ELF-1 (cell line): ENCODE measurements around the gene LHX8.
"Not testable (repeated sequence)": the region's sequence is repeated elsewhere in the genome, so short reads cannot be mapped to it uniquely, and the experiment has no call there.

Source experiments
- DNase-seq: peaks from one replicate; pipeline ENCODE4 v3.0.0-alpha.2; 2016; ENCODE audit warnings: low read depth, low spot score

LHX8 gene

DNA sequence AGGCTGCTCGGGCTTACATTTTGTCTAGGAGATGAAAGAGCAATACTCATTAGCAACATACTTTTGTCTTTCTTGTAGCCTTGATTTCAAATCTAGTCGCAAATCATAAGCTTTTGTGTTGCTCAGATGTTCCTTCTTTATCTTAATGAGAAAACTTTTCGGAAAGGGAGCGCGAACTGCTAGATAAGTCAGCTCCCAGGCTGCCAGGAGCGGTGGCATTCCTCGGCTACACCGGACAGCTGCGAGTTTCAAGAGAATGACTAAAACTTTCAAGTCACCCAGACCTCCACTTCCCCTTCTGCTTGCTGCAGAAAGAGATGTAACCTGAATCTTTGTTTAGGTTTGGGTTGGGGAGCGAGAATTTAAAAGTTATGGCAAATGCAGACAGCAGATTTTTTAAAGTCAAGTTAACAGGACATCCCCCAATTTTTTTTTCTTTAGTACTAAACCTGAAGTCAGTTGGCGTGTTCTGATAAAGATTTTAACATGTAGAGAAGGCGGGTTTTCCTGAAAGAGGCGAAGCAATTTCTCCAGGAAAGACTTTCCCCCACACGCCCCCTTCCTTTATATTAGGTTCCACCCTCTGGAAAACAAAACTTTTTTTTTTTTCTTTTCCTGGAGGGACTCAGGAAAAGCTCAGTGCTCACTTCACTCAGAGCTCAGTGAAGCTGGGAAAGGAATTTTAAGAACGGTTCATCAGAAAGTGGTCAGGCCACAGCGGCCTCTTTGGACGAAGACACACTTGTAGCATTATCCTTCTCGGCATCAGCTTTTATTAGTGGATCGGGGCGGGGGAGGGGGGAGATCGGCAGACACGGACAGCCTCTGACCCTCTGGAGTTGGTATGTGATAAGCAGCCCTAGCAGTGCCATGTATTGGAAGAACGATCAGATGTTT is at the start of gene LHX8:
Gene LHX8 (plus strand): TSS at position 639 of the 897 bp plus-strand sequence. CDS start 2,227 bp downstream, outside the sequence.
- DNase-seq = peak; percentile 75

DNA sequence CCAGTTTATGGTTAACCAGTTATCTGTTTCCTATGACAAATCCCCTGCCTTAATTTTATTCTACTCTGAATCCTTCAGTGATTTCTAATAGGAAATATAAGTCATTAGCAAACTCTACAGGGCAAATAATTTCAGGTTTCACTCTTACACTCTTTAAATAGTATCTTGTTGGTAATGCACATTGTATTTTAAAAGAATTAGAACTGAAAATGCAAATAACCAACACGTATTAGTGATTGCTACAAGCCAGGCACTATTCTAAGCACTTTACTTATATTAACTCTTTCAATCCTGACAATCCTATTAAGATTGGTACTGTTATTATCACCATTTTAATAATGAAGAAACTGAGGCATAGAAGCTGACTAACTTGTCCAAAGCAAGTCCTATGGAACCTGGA is 48.3 kb upstream of the LHX8 start:
- no peak for DNase-seq

DNA sequence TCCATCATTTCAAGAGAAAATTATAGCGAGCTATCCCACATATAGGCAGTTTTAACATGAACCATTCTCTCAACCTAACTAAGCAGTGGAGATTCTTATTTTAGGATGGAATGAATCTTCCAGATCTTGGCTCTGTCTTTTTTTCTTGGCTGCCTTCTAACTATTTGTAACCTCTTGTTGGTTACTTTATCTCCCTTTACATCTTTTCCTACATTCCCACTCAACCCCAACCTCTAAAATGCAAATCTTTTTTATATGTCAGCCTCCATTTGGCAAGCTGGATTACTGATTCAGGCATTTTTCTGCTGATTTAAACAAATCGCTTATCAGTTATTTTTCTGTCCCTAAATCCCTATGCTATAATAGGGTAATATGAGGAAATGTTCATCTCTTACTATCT is 46.9 kb upstream of the LHX8 start:
- DNase-seq = no peak

DNA sequence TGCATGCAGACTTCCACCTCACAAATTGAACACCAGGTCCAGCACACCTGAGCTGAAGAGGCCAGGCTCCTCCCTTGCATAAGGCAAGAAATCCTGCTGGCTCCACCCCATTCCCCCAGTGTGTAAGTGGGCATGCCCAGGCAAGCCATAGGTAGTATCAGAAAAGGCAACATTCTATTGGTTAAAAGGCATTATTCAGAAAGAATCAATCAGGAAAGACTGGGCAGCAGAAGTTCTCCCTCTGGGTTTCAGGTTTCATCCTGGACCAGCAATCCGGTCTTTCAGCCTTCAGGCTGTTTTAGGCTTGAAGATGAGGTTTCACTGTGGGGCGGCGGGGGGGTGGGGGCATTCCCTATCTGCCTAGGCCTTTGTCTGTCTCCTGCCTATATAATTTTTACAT is 42.0 kb upstream of the LHX8 start:
- peak; percentile 87 for DNase-seq

DNA sequence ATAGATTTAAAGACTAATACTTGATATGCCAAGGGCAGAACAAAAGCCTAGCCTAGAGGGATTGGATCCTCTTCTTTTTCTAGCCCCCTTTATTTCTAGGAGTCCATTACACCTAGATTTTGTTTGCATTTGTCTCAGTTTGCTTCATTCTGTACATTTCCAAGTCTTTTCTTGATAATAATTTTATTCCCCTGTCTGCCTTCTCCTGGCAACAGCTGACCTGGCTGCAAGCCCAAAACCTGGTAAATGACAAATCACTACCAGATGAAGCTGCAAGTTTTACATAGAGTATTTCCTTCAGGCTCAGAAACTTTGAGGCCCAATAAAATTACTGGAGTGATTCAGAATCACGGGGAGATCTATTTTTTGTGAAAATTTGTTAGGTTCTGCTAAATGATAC is 36.5 kb upstream of the LHX8 start:
- no peak for DNase-seq

DNA sequence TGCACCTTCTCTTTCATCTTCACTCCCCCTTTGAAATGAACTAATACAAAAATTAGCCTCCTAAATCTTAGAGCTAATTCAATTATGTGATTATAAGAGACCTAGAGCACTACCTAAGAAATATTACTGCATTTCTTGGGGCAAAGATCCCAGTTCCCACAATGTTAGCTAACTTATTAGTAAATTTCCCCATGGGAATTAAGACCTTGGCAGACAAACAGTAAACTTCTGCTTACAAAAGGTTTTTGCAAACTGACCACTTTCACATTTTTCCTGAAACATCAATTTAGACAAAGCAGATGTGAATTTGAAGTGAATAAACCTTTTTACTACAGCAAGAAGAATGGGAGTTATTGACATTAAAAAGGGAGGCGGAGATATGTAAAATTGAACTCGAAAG is 34.6 kb upstream of the LHX8 start:
- DNase-seq = no peak

DNA sequence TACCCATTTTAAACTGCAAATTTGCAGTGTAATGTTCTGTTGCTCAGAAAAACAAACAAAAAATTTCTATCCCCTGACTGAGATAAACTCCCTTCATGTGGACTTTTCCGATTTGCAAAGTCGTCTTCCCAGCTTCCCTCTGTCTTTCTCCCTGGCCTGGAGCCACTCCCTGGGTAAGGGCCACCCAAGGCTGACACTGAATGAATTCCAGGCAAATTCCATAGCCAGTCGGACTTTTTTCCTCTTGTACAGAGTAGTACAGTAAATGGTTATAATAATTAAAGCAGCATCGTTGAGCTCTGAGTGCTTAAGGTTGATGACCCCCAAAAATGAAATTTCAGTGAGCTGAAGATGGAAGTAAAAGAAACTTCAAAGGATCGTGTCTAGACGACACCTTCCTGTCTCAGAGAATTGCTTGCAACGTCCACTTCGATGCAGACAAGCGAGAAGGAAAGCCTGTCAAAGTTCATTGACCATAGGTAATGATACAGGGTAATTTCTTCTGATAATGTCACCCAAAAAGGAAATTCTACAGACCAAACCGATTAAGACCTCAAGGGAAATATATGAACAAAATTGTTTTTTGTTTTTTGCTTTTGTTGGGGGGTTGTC is 33.6 kb upstream of the LHX8 start:
- DNase-seq = peak; percentile 38

DNA sequence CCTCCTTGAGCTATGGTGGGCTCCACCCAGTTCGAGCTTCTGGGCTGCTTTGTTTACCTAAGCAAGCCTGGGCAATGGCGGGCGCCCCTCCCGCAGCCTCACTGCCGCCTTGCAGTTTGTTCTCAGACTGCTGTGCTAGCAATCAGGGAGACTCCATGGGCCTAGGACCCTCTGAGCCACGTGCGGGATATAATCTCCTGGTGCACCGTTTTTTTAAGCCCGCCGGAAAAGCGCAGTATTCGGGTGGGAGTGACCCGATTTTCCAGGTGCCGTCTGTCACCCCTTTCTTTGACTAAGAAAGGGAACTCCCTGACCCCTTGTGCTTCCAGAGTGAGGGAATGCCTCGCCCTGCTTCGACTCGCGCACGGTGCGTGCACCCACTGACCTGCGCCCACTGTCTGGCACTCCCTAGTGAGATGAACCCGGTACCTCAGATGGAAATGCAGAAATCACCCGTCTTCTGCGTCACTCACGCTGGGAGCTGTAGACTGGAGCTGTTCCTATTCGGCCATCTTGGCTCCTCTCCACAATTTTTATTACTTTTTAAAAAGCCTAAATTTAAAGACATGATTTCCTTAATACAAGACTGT is 21.7 kb upstream of the LHX8 start:
- DNase-seq = not testable (repeated sequence)

DNA sequence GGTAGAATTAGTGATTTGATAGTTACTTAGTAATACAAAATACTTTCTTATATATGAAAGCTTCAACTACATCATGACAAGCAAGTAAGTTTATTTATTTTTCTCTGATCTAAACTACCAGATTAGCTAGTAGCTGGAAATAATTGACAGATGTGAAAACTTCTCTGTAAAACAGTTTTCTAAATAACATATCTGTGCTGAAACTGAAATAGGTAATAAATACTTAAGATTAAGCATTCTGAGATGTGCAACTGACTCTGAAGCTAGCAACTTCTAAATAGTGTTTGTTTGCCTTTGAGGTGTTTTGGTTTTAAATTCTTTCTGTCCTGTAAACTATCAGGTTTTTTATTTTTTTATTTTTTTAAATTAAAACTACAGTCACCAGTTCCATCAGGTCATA is 18.5 kb upstream of the LHX8 start:
- no peak for DNase-seq

DNA sequence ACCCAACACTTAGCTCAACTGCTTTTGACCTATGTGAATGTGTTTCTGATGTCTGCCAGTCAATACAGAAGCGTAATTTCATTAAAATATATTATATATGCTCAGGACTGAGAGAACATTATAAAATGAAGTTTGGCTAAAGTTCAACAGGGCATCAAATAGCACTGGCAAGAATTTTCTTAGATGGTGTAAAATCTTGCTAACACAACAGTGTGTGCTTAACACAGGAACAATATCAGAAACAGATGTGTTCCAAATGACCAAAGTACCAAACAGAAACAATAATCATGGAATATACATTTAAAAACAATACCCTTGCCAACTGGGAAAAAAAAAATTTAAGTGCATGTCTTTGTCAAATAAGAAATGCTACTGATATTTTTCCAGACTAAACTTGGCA is 10.4 kb upstream of the LHX8 start:
- DNase-seq = no peak

DNA sequence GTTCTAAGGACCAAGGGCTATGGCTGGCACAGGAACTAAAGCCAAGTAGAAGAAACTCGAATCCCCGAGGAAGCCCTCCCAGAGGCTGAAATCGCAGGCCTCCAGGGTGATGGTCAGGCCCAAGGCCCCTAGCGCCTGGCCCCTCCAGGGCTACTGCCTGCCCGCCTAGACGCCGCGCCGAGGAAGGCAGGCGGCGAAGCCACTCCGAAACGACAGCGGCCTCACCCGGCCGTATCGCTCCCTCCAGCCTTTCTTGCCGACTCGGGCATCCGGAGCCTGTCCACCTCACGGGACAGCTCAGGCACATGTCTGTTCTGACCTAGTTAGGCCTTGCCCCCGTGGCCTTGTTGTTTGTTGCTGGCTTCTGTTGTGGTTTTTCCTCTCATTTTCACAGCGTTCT is 9.7 kb upstream of the LHX8 start:
- peak; percentile 27 for DNase-seq

DNA sequence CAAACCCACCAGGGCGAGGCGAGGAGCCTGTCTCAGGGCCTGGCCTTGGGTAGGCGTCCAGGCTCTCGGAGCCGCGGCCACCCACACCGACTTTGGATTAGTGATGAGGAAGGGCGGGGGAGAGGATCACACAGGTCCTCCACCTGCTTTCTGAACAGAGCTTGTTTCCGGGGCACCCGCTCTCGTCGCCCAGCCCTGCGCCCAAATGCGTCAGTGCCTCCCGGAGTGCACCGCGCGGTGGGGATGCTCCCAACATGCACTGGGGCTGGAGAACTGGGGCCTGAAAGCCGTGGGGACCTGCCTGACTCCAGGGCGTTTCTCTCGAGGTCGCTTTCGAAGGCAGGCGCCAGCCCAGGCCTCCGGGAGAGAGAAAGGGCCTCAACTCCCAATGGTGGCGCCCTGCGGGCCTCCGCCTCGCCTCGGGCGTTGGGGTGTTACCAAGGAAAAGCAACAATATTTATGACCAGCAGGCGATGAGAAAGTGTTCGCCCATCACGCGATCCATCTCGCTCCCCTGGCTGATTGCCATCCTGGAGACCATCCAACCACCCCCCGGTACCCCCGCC is 8.9 kb upstream of the LHX8 start:
- no peak for DNase-seq

DNA sequence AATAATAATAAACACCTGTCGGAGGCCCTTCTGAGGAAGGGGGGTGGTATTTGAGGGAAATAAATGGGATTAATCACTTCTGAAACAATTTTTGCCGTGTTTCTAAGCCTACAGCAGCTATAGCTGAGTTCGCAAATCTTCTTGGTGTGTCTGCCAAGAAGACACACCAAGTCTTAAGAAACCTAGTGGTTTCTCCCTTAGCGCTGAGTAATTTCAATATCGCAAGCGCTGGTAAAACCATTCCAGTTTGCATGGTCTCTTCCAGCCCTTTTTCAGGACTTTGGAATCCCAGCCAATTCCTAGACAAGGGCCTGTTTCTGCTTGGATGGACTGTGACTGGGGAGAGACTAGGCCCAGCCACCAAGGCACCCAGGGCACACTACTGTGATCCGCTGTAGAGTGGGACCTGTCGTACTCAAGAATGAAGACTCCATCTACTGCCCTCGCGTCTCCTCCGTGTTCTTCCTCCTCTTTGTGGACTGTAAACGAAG is 7.5 kb upstream of the LHX8 start:
- DNase-seq = no peak

DNA sequence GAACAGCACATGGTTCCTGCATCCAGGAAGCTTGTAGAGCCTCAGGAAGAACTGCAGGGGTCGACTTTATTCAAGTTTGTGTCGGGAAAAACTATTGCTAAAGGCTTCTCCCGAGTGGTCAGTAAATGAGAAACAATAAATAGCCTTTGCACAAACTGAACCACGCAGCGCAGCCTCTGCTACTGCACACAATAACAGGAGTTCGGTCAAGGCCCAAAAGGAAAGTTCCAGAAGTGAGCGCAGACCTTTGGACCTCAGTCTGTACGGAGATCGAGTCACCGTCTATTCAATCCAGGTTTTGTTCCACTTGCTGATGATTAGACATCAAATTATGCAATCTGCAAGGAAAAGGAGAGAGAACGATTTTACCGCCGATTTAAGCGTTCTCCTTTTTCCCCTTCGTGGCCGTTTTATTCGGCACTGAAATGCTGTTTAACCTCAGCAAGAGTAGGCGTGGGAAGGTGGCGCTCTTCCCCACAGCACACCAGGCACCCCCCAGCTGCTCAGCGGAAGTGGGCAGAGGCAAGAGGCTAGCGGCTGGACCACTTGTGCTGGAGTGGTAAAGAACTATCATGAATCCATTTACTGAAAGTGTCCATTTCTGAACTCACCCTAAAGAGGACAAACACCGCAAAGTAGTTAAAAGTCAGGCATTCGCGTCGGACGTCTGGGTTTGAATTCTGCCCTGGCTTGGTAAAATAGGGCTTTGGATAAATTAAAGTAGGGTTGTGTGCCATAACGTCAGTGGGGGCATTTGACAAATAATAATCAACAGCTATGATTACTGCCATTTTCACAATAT is 6.1 kb upstream of the LHX8 start:
- no peak for DNase-seq

DNA sequence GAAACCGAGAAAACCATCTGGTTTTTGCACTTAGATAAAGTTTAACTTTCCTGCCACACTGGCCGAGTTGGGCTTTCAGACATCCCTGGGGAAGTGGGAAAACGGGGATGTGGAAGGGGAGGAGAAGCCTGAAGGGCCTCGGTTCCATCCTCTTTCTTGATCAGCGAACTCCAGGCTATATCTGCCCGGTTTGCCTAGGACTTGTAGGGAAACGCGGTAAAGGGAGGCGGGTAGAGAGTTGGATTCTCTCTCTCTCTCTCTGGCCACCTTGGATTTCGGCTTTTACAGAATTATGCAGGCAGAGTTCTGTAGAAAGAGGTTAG is 4.6 kb upstream of the LHX8 start:
- peak; percentile 13 for DNase-seq

DNA sequence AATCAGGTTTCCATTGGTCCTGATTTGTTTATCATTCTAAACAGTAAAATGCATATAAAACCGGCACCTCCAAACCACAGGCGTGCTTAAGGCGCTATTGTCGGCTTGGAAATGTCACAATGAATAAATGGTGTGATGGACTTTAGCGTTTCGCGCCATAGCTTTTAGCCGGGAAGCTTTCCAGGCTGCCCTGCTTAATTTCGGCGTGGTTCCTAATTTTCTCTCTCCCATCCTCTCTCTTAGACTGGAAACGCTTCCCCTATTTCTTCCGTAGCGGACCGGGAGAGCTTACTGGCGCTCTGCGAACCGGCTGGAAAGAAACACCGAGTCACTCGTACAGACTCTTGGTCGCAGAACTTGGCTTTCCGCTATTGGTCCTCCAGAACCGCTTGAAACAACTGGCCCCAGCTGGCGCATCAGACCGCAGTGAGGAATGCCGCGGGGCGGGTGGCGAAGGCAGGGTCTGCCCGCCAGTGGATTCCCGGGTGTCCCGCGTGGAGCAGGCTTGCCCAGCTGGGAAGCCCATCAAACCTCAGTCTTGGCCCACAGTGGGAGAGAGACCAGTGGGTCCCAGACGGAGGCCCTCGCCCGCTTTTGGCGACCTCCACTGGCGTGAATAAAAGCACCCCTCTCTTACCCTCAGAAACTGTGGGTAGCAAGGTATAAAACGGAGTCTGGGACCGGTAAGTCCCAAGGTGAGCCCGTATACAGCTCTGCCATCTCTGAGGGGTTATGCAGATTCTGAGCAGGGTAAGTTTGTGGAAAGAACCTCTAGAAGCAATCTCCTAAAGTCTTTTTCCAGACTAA is 4.0 kb upstream of the LHX8 start:
- DNase-seq = peak; percentile 57

DNA sequence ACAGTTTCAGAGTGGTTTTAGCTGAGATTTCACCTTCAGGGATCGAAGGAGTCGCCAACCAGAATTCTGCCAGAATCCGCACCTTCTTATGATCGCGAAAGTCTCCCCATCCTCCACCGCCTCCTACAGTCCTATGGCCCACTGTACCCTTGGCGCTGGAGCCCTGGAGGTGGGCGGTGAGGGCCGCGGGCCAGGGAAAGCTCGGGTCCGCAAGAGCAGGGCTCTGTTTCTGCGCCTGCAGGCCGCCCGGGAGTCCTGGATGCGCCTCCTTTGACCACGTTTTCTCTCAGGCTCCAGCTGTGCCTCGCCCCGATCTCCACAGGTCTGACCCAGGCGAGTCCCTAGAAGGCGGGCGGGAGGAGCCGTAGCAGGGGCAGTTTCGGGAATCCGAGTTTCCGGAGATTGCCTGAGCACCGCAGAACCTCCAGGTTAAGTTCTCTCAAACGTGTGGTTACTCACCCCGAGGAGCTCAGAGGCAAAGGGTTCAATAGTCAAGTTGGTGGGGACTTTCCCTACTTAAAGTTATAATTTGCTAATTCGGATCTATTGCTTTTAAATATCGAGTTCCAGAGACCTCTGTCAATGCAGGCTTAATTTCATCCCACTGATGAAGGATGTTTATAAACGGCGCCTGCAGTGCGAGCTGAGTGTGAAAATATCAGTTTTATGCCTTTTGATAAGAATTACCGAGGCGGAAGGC is 3.2 kb upstream of the LHX8 start:
- DNase-seq = peak; percentile 68

DNA sequence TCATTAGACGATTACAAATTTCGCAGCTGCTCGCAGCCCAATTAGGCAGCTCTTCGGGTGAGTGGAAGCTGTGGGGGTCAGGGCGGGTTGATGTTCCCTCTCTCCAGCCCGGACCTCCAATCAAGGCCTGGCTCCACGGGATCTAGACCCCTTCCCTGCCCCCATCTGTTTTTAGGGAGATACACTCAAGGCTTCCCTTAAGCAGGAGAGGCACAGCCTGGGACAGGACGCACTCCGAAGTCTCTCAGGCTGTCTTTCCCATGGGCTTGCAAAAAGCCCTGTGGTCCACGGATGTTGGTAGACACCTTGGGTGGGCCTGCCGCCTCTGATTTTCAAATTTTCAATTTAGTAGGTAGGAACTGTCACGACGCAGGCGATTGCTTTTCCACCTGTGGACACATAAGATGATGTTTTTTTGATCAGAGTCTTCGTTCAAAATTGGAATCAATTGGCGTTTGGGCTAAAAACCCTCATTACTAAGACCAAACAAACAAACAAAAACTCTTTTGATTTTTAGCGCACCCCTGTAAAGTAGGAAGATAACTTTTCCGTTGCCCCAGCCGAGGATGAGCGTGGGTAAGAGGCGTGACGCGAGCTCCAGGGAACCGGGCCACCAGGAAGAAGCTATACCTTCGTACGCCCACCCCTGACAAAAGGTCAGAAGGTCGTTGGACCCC is 2.5 kb upstream of the LHX8 start:
- DNase-seq = peak; percentile 24

DNA sequence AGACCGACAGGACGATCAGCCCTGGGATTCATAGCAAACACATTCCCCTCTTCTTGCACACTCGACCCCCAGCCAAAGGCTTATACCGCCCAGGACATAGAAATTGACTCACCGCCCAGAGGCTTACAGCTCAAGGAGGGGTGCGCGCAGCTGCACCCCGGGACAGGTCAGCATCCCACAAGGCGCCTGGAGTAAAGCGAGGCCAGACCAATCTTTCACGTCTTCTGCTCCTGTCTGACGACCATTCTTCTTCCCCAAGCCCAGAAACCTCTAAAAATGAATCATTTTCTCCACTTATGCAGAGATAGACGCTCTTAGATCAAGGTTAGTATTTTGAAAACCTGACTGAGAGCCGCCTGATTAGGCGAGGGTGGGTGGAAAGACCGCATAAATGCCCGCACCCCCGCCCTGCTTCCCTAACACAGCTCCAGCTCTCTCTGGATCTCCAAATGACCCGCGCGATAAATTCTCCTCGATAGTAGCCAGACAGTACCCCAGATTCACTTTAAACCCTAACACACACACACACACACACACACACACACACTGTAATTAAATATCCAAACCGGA is 1.9 kb upstream of the LHX8 start:
- DNase-seq = peak; percentile 34
